Measurements from ENCODE around the gene ART3.

DNA sequence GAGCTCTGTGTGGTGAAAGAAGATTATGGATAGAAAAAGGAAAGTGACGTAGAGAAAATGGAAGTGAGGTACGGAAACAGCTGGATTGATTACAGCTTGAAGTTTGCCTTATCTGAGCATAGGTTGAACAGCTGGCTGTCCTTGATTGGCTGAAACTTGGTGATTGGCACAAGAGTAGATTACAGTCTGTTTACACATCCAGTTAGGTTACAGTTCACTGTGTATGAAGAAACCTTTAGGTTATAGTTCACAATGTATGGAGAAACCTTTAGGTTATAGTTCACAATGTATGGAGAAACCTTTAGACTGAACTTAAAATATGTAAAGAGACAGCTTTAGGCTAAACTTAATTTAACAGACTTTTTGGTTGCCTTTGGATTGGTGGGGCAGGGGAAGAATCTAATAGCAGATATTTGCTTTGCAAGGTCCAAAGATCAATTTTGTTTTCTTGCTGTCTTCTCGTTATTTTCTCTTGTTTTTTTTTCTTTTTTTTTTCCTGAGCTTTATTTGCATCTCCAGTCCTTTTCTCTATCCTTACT lies 15.6 kb upstream of the ART3 start:
- TF ChIP-seq, protein P1, sequence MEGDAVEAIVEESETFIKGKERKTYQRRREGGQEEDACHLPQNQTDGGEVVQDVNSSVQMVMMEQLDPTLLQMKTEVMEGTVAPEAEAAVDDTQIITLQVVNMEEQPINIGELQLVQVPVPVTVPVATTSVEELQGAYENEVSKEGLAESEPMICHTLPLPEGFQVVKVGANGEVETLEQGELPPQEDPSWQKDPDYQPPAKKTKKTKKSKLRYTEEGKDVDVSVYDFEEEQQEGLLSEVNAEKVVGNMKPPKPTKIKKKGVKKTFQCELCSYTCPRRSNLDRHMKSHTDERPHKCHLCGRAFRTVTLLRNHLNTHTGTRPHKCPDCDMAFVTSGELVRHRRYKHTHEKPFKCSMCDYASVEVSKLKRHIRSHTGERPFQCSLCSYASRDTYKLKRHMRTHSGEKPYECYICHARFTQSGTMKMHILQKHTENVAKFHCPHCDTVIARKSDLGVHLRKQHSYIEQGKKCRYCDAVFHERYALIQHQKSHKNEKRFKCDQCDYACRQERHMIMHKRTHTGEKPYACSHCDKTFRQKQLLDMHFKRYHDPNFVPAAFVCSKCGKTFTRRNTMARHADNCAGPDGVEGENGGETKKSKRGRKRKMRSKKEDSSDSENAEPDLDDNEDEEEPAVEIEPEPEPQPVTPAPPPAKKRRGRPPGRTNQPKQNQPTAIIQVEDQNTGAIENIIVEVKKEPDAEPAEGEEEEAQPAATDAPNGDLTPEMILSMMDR (tag by site-specific recombination; IDR thresholded peaks at IDR 0.05), result no peak
- TF ChIP-seq ZBTB8A (tag by site-specific recombination; IDR thresholded peaks at IDR 0.05) (no peak), ZNF132 (tag by site-specific recombination; IDR thresholded peaks at IDR 0.05; ENCODE audit: borderline replicate concordance) (no peak), ZNF423 (tag by site-specific recombination; IDR thresholded peaks at IDR 0.05) (no peak)
